SH-SY5Y (cell line): ENCODE data around the gene WDR55.

Source experiments
- GATA2 ChIP-seq: IDR thresholded peaks from 2 replicates; pipeline ENCODE4 v1.6.1; 2011; ENCODE audit warnings: mild to moderate bottlenecking, low read depth, low read length
- GATA3 ChIP-seq: IDR thresholded peaks from 2 replicates; pipeline ENCODE4 v1.6.1; 2011; ENCODE audit warnings: low read depth, mild to moderate bottlenecking, low read length, moderate library complexity

DNA sequence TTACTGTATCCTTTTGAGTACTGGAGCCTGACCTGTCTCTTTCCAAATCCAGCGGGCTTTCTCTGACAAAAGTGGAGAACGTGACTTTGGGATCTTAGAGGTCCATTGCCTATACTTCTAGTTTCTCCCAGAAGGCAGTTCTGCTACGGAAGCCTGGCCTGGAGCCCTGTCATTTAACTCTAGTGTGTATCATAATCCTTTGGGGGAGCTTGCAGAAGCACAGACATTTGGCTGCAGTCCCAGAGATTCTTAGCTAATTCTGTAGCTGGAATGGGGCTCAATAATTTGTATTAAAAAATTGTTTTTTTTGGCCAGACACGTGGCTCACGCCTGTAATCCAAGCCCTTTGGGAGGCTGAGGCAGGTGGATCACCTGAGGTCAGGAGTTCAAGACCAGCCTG, 29.6 kb downstream of the WDR55 start:
- no peak for TF ChIP-seq GATA2
- TF ChIP-seq GATA3: no peak
